Trophoblast cell (in vitro differentiated cells and primary cell): Measurements from ENCODE around the gene KCNE1.

Experiments
- DNase-seq, 2 donors: peaks; one replicate each; pipeline ENCODE4 v3.0.0-alpha.2; 2016
- H2AFZ ChIP-seq: 2 replicates; pipeline ENCODE4 v1.6.1; 2013; ENCODE audit warnings: low read length, moderate library complexity, mild to moderate bottlenecking; ENCODE audit not compliant: insufficient read depth, poor library complexity
- H2AK5ac ChIP-seq: 2 replicates; pipeline ENCODE4 v1.6.1; 2013; ENCODE audit warnings: mild to moderate bottlenecking, low read length
- H2BK120ac ChIP-seq: 2 replicates; pipeline ENCODE4 v1.6.1; 2013; ENCODE audit warnings: low read length, mild to moderate bottlenecking, moderate library complexity; ENCODE audit not compliant: insufficient read depth, poor library complexity
- H2BK12ac ChIP-seq: 2 replicates; pipeline ENCODE4 v1.6.1; 2013; ENCODE audit warnings: mild to moderate bottlenecking, low read length, moderate library complexity
- H2BK5ac ChIP-seq: 2 replicates; pipeline ENCODE4 v1.6.1; 2013; ENCODE audit warnings: low read length, low read depth, moderate library complexity, mild to moderate bottlenecking; ENCODE audit not compliant: poor library complexity
- H3K14ac ChIP-seq: 2 replicates; pipeline ENCODE4 v1.6.1; 2013; ENCODE audit warnings: mild to moderate bottlenecking, low read length
- H3K18ac ChIP-seq: 2 replicates; pipeline ENCODE4 v1.6.1; 2013; ENCODE audit warnings: mild to moderate bottlenecking, low read length
- H3K23ac ChIP-seq: 2 replicates; pipeline ENCODE4 v1.6.1; 2013; ENCODE audit warnings: low read length
- H3K27ac ChIP-seq: 2 replicates; pipeline ENCODE4 v1.5.1; 2013; ENCODE audit warnings: low read depth, mild to moderate bottlenecking, inconsistent platforms, low read length, moderate library complexity
- H3K27me3 ChIP-seq: 2 replicates; pipeline ENCODE4 v1.6.1; 2013; ENCODE audit warnings: inconsistent platforms, mild to moderate bottlenecking, low read length, moderate library complexity; ENCODE audit not compliant: insufficient read depth
- H3K36me3 ChIP-seq, 2 experiments: 1 replicate in 1 of 2; 2 replicates in 1 of 2; pipeline ENCODE4 v1.6.1; 2013; ENCODE audit warnings: low read length in 2 of 2, mild to moderate bottlenecking in 2 of 2, moderate library complexity in 1 of 2; ENCODE audit not compliant: insufficient read depth in 2 of 2, control insufficient read depth in 1 of 2
- H3K4ac ChIP-seq: 2 replicates; pipeline ENCODE4 v1.6.1; 2013; ENCODE audit warnings: low read depth, mild to moderate bottlenecking, low read length, moderate library complexity
- H3K4me1 ChIP-seq, 2 experiments: 1 replicate in 1 of 2; 2 replicates in 1 of 2; pipeline ENCODE4 v1.6.1; 2013; ENCODE audit warnings: low read length in 2 of 2, mild to moderate bottlenecking in 2 of 2, moderate library complexity in 1 of 2; ENCODE audit not compliant: insufficient read depth in 2 of 2, control insufficient read depth in 1 of 2
- H3K4me2 ChIP-seq: 2 replicates; pipeline ENCODE4 v1.6.1; 2013; ENCODE audit warnings: inconsistent platforms, mild to moderate bottlenecking, low read length, moderate library complexity
- H3K4me3 ChIP-seq: 2 replicates; pipeline ENCODE4 v1.5.1; 2013; ENCODE audit warnings: mild to moderate bottlenecking, low read depth, low read length, inconsistent platforms
- H3K79me1 ChIP-seq: one replicate; pipeline ENCODE4 v1.6.1; 2013; ENCODE audit warnings: low read length
- H3K79me2 ChIP-seq: 2 replicates; pipeline ENCODE4 v1.6.1; 2013; ENCODE audit warnings: low read length, mild to moderate bottlenecking; ENCODE audit not compliant: control insufficient read depth, insufficient read depth, poor library complexity
- H3K9ac ChIP-seq: 2 replicates; pipeline ENCODE4 v1.6.1; 2013; ENCODE audit warnings: mild to moderate bottlenecking, low read length
- H3K9me3 ChIP-seq: 2 replicates; pipeline ENCODE4 v1.6.1; 2013; ENCODE audit warnings: low read depth, mild to moderate bottlenecking, control low read depth, inconsistent platforms, low read length; ENCODE audit not compliant: insufficient read depth
- H4K12ac ChIP-seq: 2 replicates; pipeline ENCODE4 v1.6.1; 2013; ENCODE audit warnings: low read depth, mild to moderate bottlenecking, low read length, moderate library complexity
- H4K8ac ChIP-seq: 2 replicates; pipeline ENCODE4 v1.6.1; 2013; ENCODE audit warnings: low read depth, mild to moderate bottlenecking, low read length, moderate library complexity
- H4K91ac ChIP-seq: one replicate; pipeline ENCODE4 v1.6.1; 2013; ENCODE audit warnings: low read depth, mild to moderate bottlenecking, low read length, moderate library complexity
- WGBS: extraction: QIAGEN DNeasy Blood & Tissue Kit; methylation state at CpG from one replicate; pipeline ENCODE4 v1.1.7; 2013; ENCODE audit warnings: missing lambda C conversion rate; ENCODE audit not compliant: insufficient read length, insufficient coverage; ENCODE audit errors: extremely low coverage; 5-methylcytosine and 5-hydroxymethylcytosine counted together

The KCNE1 gene

DNA sequence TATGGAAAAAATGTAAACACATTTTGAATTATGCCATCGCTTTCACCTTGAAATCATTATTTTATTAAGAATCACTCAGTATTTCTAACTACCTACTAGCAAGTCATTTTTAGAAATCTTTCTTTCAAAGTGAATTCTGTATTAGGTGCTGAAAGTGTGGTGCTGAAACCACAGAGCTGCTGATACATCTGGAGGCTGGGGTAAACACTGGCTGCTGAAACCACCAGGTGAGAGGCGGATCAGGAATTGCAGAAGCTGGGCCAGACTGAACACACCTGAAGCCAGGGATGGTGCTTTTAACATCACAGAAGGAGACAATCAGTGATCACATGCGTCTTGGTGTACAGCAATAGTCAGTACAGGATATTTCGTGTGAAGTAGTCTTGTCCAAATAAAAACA lies 42.2 kb upstream of the KCNE1 start:
- Histone ChIP-seq H3K9ac (no peak overlapping the region), H2BK12ac (no peak overlapping the region), H2BK5ac (no peak overlapping the region), H2AK5ac (no peak overlapping the region), H2AFZ (no peak overlapping the region), H3K4me1 (peaks cover 0 to 3% of the 10 kb centered on the region in 2 experiments), H4K91ac (no peak overlapping the region), H4K8ac (no peak overlapping the region), H3K23ac (no peak overlapping the region), H4K12ac (no peak overlapping the region), H3K36me3 (no peaks in the 10 kb centered on the region), H3K4me3 (no peak overlapping the region), H3K9me3 (peaks cover 4% of the 10 kb centered on the region), H3K4me2 (no peak overlapping the region), H3K4ac (no peak overlapping the region), H2BK120ac (no peak overlapping the region), H3K79me1 (no peaks in the 10 kb centered on the region), H3K79me2 (no peaks in the 10 kb centered on the region), H3K27me3 (no peaks in the 10 kb centered on the region), H3K14ac (no peak overlapping the region), H3K18ac (no peak overlapping the region), H3K27ac (no peak overlapping the region)
- no peak for DNase-seq
- WGBS: no CpG with 5 or more reads among the region's 4 CpGs

DNA sequence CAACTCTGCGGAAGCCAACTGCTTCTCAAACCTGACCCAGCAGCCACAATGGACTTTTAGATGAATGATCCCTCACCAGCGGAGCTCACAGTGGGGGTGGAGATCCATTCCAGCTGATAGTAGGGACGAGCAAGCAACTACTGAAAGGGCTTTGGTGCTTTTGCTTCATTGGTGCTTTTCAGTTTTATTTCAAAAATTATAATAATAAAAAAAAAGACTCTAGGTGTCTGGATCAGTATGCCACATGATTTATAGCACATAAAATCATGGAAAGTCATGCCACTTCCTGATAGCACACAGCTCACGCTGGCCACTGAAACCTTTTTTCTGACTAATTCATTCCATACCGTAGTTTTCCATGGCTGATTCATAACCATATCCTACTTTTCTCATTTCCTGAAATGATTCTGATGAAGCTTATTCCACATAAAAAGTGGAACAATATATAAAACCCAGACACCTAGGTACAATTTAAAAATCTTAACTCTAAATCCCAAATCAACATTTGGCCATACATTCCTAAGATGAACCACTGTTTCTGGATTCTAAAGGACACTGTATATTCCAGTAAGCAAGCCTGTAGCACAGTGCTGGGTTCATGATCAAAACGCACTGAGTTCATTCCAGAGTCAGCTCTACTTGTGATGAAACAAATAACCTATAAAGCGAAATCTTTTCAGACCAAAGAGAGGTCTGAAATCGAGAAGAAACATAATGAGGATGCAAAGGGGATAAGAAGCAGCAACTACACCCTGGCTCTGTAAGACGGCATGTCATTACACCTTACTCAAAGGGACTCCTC lies 41.3 kb upstream of the KCNE1 start:
- H3K14ac ChIP-seq: no peak overlapping the region
- H3K79me2 ChIP-seq: no peaks in the 10 kb centered on the region
- H3K9me3 ChIP-seq: peaks cover 4% of the 10 kb centered on the region
- H3K23ac ChIP-seq: no peak overlapping the region
- no peak overlapping the region for H3K4ac ChIP-seq
- H2BK12ac ChIP-seq: no peak overlapping the region
- H3K9ac ChIP-seq: no peak overlapping the region
- H4K91ac ChIP-seq: no peak overlapping the region
- H3K4me3 ChIP-seq: no peak overlapping the region
- H3K36me3 ChIP-seq: no peaks in the 10 kb centered on the region
- no peak overlapping the region for H3K27ac ChIP-seq
- no peak overlapping the region for H3K4me2 ChIP-seq
- no peak overlapping the region for H4K12ac ChIP-seq
- H2AK5ac ChIP-seq: no peak overlapping the region
- no peak overlapping the region for H4K8ac ChIP-seq
- DNase-seq: peak in 1 of 2 donors; percentile 65
- H3K18ac ChIP-seq: no peak overlapping the region
- H3K4me1 ChIP-seq: peaks cover 0 to 4% of the 10 kb centered on the region in 2 experiments
- H3K79me1 ChIP-seq: no peaks in the 10 kb centered on the region
- no peak overlapping the region for H2BK120ac ChIP-seq
- H3K27me3 ChIP-seq: no peaks in the 10 kb centered on the region
- WGBS: no CpG with 5 or more reads among the region's 9 CpGs
- H2AFZ ChIP-seq: no peak overlapping the region
- no peak overlapping the region for H2BK5ac ChIP-seq

DNA sequence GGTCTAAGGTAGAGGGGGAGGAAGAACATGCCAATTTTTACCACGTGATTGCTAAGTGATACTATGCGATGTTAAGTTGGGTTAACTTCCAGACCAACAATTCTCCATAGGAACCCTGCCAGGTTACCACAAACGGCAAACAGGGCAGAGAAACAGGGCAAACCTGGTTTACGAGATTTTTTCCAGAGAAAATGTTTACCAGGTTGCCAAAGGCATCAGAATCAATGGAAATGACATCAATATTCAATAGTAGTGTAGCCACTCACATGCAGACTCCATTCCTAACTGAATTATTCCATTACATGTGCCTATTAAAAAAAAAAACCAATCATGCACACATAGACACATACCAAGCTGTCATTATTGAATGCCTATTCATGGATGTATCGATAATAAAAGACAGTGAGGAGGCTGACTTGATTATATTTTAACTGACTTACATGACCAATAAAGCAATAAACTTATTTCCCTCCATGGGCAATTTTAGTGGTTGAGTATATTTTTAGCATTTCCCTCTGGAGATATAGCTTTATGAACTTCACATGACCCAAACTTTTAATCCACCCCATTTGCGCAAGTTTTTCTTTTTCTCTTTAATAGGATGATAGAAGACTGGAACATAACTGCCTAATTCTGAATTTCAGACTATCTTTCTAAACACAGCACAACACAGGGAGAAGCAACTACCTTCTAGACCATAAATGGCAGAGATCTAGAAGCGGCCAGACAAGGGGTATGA lies 40.5 kb upstream of the KCNE1 start:
- Histone ChIP-seq H2BK120ac (no peak overlapping the region), H2BK12ac (no peak overlapping the region), H3K9ac (no peak overlapping the region), H3K79me2 (no peaks in the 10 kb centered on the region), H2AFZ (no peak overlapping the region), H3K18ac (no peak overlapping the region), H3K4me3 (no peak overlapping the region), H3K9me3 (peaks cover 4% of the 10 kb centered on the region), H3K4me2 (no peak overlapping the region), H2BK5ac (no peak overlapping the region), H2AK5ac (no peak overlapping the region), H3K27me3 (no peaks in the 10 kb centered on the region), H3K36me3 (no peaks in the 10 kb centered on the region), H4K12ac (no peak overlapping the region), H3K14ac (no peak overlapping the region), H3K4me1 (peaks cover 0 to 4% of the 10 kb centered on the region in 2 experiments), H3K27ac (no peak overlapping the region), H4K8ac (no peak overlapping the region), H3K23ac (no peak overlapping the region), H4K91ac (no peak overlapping the region), H3K4ac (no peak overlapping the region), H3K79me1 (no peaks in the 10 kb centered on the region)
- DNase-seq: peak; percentile 59 to 90
- WGBS: no CpG with 5 or more reads among the region's 7 CpGs

GRCh38 chr21:34550182-34550799 lies 38.3 kb upstream of the KCNE1 start:
- Histone ChIP-seq H3K4me1 (peaks cover 7 to 8% of the 10 kb centered on the region in 2 experiments), H3K79me1 (peaks cover 6% of the 10 kb centered on the region), H3K14ac (no peak overlapping the region), H3K4me2 (no peak overlapping the region), H3K79me2 (no peaks in the 10 kb centered on the region), H3K27me3 (no peaks in the 10 kb centered on the region), H3K36me3 (no peaks in the 10 kb centered on the region), H3K18ac (no peak overlapping the region), H2BK5ac (no peak overlapping the region), H4K8ac (no peak overlapping the region), H4K91ac (no peak overlapping the region), H3K4ac (no peak overlapping the region), H2AFZ (no peak overlapping the region), H2BK12ac (no peak overlapping the region), H2AK5ac (no peak overlapping the region), H4K12ac (no peak overlapping the region), H3K4me3 (no peak overlapping the region), H3K9me3 (peaks cover 4% of the 10 kb centered on the region), H3K27ac (no peak overlapping the region), H3K9ac (no peak overlapping the region), H2BK120ac (no peak overlapping the region), H3K23ac (no peak overlapping the region)
- no CpG with 5 or more reads among the region's 2 CpGs for WGBS
- DNase-seq: no peak
